Ovary (tissue), 9 donors: ENCODE data around the gene C11orf52. TPM values are rescaled to one million over a fixed set of nuclear protein-coding genes. Genes with fewer than 3 reads are reported as not detected.

Experiments used
- DNase-seq, 5 donors: peaks; one replicate each; pipeline ENCODE4 v3.0.0-alpha.2; 2019 to 2020
- H3K27ac ChIP-seq, 2 donors: fragments of 200-600 bp; one replicate each; pipeline versions ENCODE4 v1.5.1 to v1.8.0; 2019 to 2022
- H3K27me3 ChIP-seq: fragments of 200-600 bp; one replicate; pipeline ENCODE4 v1.8.0; 2022
- H3K36me3 ChIP-seq: fragments of 200-600 bp; sonication (generic); one replicate; pipeline ENCODE4 v1.5.1; 2019
- H3K4me1 ChIP-seq: one replicate; pipeline ENCODE4 v1.8.1; 2013; ENCODE audit warnings: mild to moderate bottlenecking, moderate library complexity; ENCODE audit not compliant: insufficient read depth
- H3K4me3 ChIP-seq: fragments of 200-600 bp; sonication (generic); one replicate; pipeline ENCODE4 v1.5.1; 2017
- H3K9me3 ChIP-seq, 2 donors: fragments of 200-600 bp in 1 of 2; sonication (generic) in 1 of 2; one replicate each; pipeline versions ENCODE4 v1.5.1 to v1.8.1; 2013 to 2019; ENCODE audit warnings: mild to moderate bottlenecking in 1 of 2, moderate library complexity in 1 of 2
- CTCF ChIP-seq, 3 donors: fragments of 450-650 bp in 2 of 3; fragments of 200-600 bp in 1 of 3; IDR thresholded peaks; one replicate each; pipeline versions ENCODE4 v1.5.1 to v1.8.0; 2016 to 2022; ENCODE audit warnings: antibody characterized with exemption in 3 of 3, mild to moderate bottlenecking in 1 of 3
- EP300 ChIP-seq: sonication (generic); formaldehyde crosslinking; IDR thresholded peaks from one replicate; pipeline ENCODE4 v1.6.1; 2017; ENCODE audit warnings: antibody characterized with exemption
- POLR2A ChIP-seq: fragments of 450-650 bp; IDR thresholded peaks from one replicate; pipeline ENCODE4 v1.6.1; 2017; ENCODE audit warnings: antibody characterized with exemption, mild to moderate bottlenecking, moderate library complexity
- WGBS, 3 donors: extraction: QIAGEN DNeasy Blood & Tissue Kit in 1 of 3; methylation state at CpG; one replicate each; pipeline versions ENCODE4 v1.1.5 to v1.1.7; 2013 to 2017; 5-methylcytosine and 5-hydroxymethylcytosine counted together
- intact Hi-C, 4 donors: fragments of 100-400 bp; cut with DNase I; formaldehyde crosslinking; loops; one replicate each; pipeline versions ENCODE4 v1.11.0 to v1.15.1; 2022 to 2023
- polyA plus RNA-seq, 2 donors: library from polyadenylated mRNA; stranded (reverse); fragments of 200-250 nt in 1 of 2; fragments of 350-450 nt in 1 of 2; fragmentation: Illumina TruSeq in 1 of 2; extraction: RNeasy Lipid Tissue Mini Kit (QIAGEN cat#74804) in 1 of 2; gene quantifications; one replicate each; pipeline ENCODE4 v1.2.3, GENCODE V29; 2013 to 2014
- total RNA-seq, 7 donors: library from RNA; depleted of rRNA in 2 of 7; stranded (reverse); fragments of >200 nt in 2 of 7; fragmentation: NEBNext Ultra II Directional in 3 of 7; extraction: Animal tissue kit (Norgen Biotek cat#: 25700) in 3 of 7; gene quantifications; one replicate each; pipeline versions ENCODE4 v1.1.0 to v1.2.4, GENCODE V29; 2016 to 2023
- donor health status: DM: no; HTN: no; CAD: no; lungs with moderate emphysema.
- donor health status: DM: no; HTN: no; CAD: no.
- donor health status: Bipolar disorder and iron deficiency.
- donor health status: DM: yes; HTN: yes; CAD: no.
- donor health status: DM: no; HTN: no; CAD: no.
- donor health status: DM: yes; HTN: yes; CAD: no.

Gene C11orf52
- total and polyA plus RNA-seq, 9 donors = 1.3 to 5.9 (median 2.3) TPM; not detected in 1

GRCh38 chr11:111935317-111936039, 16.8 kb downstream of the C11orf52 start:
- WGBS, 3 donors = 54 to 66% (median 57%) methylated on average over 4 of the region's 4 CpGs
- Histone ChIP-seq H3K4me3 (no peak overlapping the region), H3K4me1 (peaks cover 5% of the 10 kb centered on the region), H3K27me3 (no peaks in the 10 kb centered on the region), H3K27ac (peak overlapping the region in 1 of 2 donors; percentile 58), H3K9me3 (no peaks in the 10 kb centered on the region), H3K36me3 (no peaks in the 10 kb centered on the region)
- TF ChIP-seq EP300 (no peak), POLR2A (no peak), CTCF (IDR thresholded peaks at IDR 0.05) (no peak)
- intact Hi-C loops = loop anchor here in 3 of 4 donors (5.0 to 10.0 kb wide), 2 partner anchors 42 to 89 kb away; partner anchors contain the start of gene DLAT (in 1 of the 3)
- DNase-seq = no peak

GRCh38 chr11:111936040-111936540, 17.4 kb downstream of the C11orf52 start:
- intact Hi-C loops = loop anchor here in 3 of 4 donors (5.0 to 10.0 kb wide), 2 partner anchors 41 to 89 kb away; partner anchors contain the start of gene DLAT (in 1 of the 3)
- TF ChIP-seq EP300 (no peak), CTCF (IDR thresholded peaks at IDR 0.05) (no peak), POLR2A (no peak)
- H3K4me3 ChIP-seq = peak overlapping the region; percentile 72

GRCh38 chr11:111937461-111937769, 18.7 kb downstream of the C11orf52 start:
- Histone ChIP-seq H3K36me3 (no peaks in the 10 kb centered on the region), H3K27me3 (no peaks in the 10 kb centered on the region), H3K9me3 (no peaks in the 10 kb centered on the region), H3K27ac (peak overlapping the region; percentile 58 to 78), H3K4me3 (peak overlapping the region; percentile 72), H3K4me1 (peaks cover 3% of the 10 kb centered on the region)
- intact Hi-C loops = loop anchor here in 3 of 4 donors (5.0 to 10.0 kb wide), 2 partner anchors 40 to 87 kb away; partner anchors contain the start of gene DLAT (in 1 of the 3)
- TF ChIP-seq CTCF (IDR thresholded peaks at IDR 0.05) = no peak
- TF ChIP-seq POLR2A = no peak
- TF ChIP-seq EP300 = no peak
- 4 to 5% (median 5%) methylated on average over 9 of the region's 9 CpGs for WGBS, 3 donors
- DNase-seq = no peak

More at GRCh38 chr11:111936040-111936540, 17.4 kb downstream of the C11orf52 start:
- Histone ChIP-seq H3K27me3 (no peaks in the 10 kb centered on the region), H3K9me3 (no peaks in the 10 kb centered on the region), H3K27ac (peak overlapping the region in 1 of 2 donors; percentile 58), H3K36me3 (no peaks in the 10 kb centered on the region), H3K4me1 (peaks cover 5% of the 10 kb centered on the region)
- WGBS, 3 donors = 24 to 28% (median 25%) methylated on average over 3 of the region's 3 CpGs
- no peak for DNase-seq

GRCh38 chr11:111937844-111938243, 19.1 kb downstream of the C11orf52 start:
- 55 to 69% (median 61%) methylated on average over 7 of the region's 7 CpGs for WGBS, 3 donors
- Histone ChIP-seq H3K4me3 (peak overlapping the region; percentile 72), H3K27me3 (no peaks in the 10 kb centered on the region), H3K9me3 (no peaks in the 10 kb centered on the region), H3K36me3 (no peaks in the 10 kb centered on the region), H3K4me1 (peaks cover 3% of the 10 kb centered on the region), H3K27ac (peak overlapping the region; percentile 58 to 78)
- intact Hi-C loops = loop anchor here in 3 of 4 donors (5.0 to 10.0 kb wide), 2 partner anchors 39 to 87 kb away; partner anchors contain the start of gene DLAT (in 1 of the 3)
- no peak for TF ChIP-seq EP300
- no peak for TF ChIP-seq POLR2A
- no peak for TF ChIP-seq CTCF (IDR thresholded peaks at IDR 0.05)
- no peak for DNase-seq
